ENCODE results near the gene THYN1. TPM values are rescaled to one million over a fixed set of nuclear protein-coding genes. Genes with fewer than 3 reads are reported as not detected.

Gene THYN1
- total RNA-seq, 2 experiments from 2014 or later, result 70.1 to 75.3 TPM

GRCh38 chr11:134275188-134275533, 22.0 kb upstream of the THYN1 start:
- Mint-ChIP-seq H3K27ac (peak overlapping the region; percentile 96), H3K4me1 (ENCODE audit: low read depth) (peaks cover 41% of the 10 kb centered on the region), H3K36me3 (ENCODE audit: low read depth) (peaks cover 23% of the 10 kb centered on the region), H3K4me3 (peak overlapping the region; percentile 88), H3K27me3 (peaks cover 4% of the 10 kb centered on the region), H3K9me3 (peaks cover 2% of the 10 kb centered on the region)
- ATAC-seq (no peak), DNase-seq (no peak)
- CTCF ChIA-PET, result interaction anchor here (0.9 to 8.7 kb wide), 8 partner anchors 12 to 74 kb away, joined by 3 to 76 read pairs (median 7); partner anchors contain the start of genes ACAD8 and VPS26B
- POLR2A ChIA-PET, result interaction anchor here (2.1 to 3.9 kb wide), 4 partner anchors 9 to 58 kb away, joined by 5 to 28 read pairs (median 12); partner anchors contain the start of genes GLB1L2, NCAPD3 and VPS26B
- intact Hi-C loops (cut with micrococcal nuclease), result no loop called here
- TF ChIP-seq CTCF (IDR thresholded peaks at IDR 0.05), result no peak

- intact Hi-C loops (cut with micrococcal nuclease), result no loop called here
- no peak for TF ChIP-seq CTCF (IDR thresholded peaks at IDR 0.05)
- ChIA-PET POLR2A (interaction anchor here (1.4 to 2.4 kb wide), 4 partner anchors 10 to 48 kb away, joined by 4 to 9 read pairs (median 6); partner anchors contain the start of genes ACAD8, NCAPD3, THYN1 and VPS26B), CTCF (interaction anchor here (1.0 to 8.7 kb wide), 5 partner anchors 10 to 87 kb away, joined by 3 to 76 read pairs (median 4); no protein-coding TSS in a partner anchor)
- H3K27me3 Mint-ChIP-seq, result peaks cover 4% of the 10 kb centered on the region
- DNase-seq (no peak), ATAC-seq (no peak)
- no peak overlapping the region for H3K27ac Mint-ChIP-seq
- peaks cover 36% of the 10 kb centered on the region for H3K4me1 Mint-ChIP-seq (ENCODE audit: low read depth)
- peaks cover 14% of the 10 kb centered on the region for H3K36me3 Mint-ChIP-seq (ENCODE audit: low read depth)
- H3K4me3 Mint-ChIP-seq, result no peak overlapping the region
- no peaks in the 10 kb centered on the region for H3K9me3 Mint-ChIP-seq
Observed at GRCh38 chr11:134273317-134273712, 20.2 kb upstream of the THYN1 start.

GRCh38 chr11:134272381-134273316, 19.5 kb upstream of the THYN1 start:
- peaks cover 36% of the 10 kb centered on the region for H3K4me1 Mint-ChIP-seq (ENCODE audit: low read depth)
- POLR2A ChIA-PET, result interaction anchor here (0.6 to 2.4 kb wide), 5 partner anchors 10 to 802 kb away, joined by 3 to 9 read pairs (median 4); partner anchors contain the start of genes ACAD8, NCAPD3, THYN1 and VPS26B

GRCh38 chr11:134271978-134272377, 18.8 kb upstream of the THYN1 start:
- Mint-ChIP-seq H3K27me3 (peaks cover 1% of the 10 kb centered on the region), H3K4me1 (ENCODE audit: low read depth) (peaks cover 33% of the 10 kb centered on the region), H3K9me3 (no peaks in the 10 kb centered on the region), H3K36me3 (ENCODE audit: low read depth) (peaks cover 5% of the 10 kb centered on the region), H3K27ac (no peak overlapping the region), H3K4me3 (no peak overlapping the region)
- ChIA-PET POLR2A (interaction anchor here (0.5 to 2.4 kb wide), 2 partner anchors 47 to 74 kb away, joined by 3 to 9 read pairs; partner anchors contain the start of genes NCAPD3 and VPS26B), CTCF (interaction anchor here (2.0 to 8.7 kb wide), 2 partner anchors 9 to 15 kb away, joined by 6 to 76 read pairs; no protein-coding TSS in a partner anchor)
- DNase-seq (no peak), ATAC-seq (no peak)
- TF ChIP-seq CTCF (IDR thresholded peaks at IDR 0.05), result no peak
- intact Hi-C loops (cut with micrococcal nuclease), result no loop called here

More at GRCh38 chr11:134272381-134273316, 19.5 kb upstream of the THYN1 start:
- H3K27ac Mint-ChIP-seq, result no peak overlapping the region
- DNase-seq (no peak), ATAC-seq (no peak)
- no peaks in the 10 kb centered on the region for H3K9me3 Mint-ChIP-seq
- peaks cover 4% of the 10 kb centered on the region for H3K27me3 Mint-ChIP-seq
- intact Hi-C loops (cut with micrococcal nuclease), result no loop called here
- CTCF ChIA-PET, result interaction anchor here (1.0 to 8.7 kb wide), 5 partner anchors 9 to 87 kb away, joined by 3 to 76 read pairs (median 4); no protein-coding TSS in a partner anchor
- no peak overlapping the region for H3K4me3 Mint-ChIP-seq
- H3K36me3 Mint-ChIP-seq (ENCODE audit: low read depth), result peaks cover 9% of the 10 kb centered on the region
- no peak for TF ChIP-seq CTCF (IDR thresholded peaks at IDR 0.05)
